ENCODE data around the gene ATP9B.
"Not testable (repeated sequence)": the region's sequence is repeated elsewhere in the genome, so short reads cannot be mapped to it uniquely, and the experiment has no call there.

Gene ATP9B

GRCh38 chr18:79070486-79070885 lies 1.3 kb downstream of the ATP9B start:
- in situ Hi-C loops (cut with HindIII; ENCODE audit: low sequenced_read_pairs), result no loop called here

- in situ Hi-C loops (cut with HindIII; ENCODE audit: low sequenced_read_pairs), result no loop called here
These were observed 1.8 kb downstream of the ATP9B start for GRCh38 chr18:79071037-79071436.

DNA sequence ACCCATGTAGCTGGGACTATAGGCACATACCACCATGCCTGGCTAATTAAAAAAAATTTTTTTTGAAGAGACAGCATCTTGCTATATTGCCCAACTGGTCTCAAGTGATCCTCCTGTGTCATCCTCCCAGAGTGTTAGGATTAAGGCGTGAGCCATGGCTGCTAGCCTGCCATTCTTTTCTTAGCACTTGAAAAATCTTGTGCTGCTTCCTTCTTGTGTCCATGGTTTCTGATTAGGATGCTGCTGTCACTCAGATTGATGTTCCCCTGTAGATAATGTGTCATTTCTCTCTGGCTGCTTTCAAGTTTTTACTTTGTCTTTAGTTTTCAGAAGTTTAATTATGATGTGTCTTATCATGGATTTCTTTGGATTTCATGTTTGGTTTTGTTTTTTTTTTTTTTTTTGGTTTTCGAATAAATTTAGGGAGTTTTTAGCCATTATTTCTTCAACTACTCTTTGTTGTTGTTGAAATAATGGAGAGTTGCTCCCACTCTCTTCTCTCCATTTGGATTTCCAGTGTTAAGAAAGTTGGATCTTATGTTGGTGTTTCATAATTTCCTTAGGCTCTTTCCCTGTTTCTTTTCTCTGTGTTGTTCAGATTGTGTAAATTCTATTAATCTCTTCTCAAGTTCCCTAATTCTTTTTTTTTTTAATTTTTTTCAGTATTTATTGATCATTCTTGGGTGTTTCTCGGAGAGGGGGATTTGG lies 2.5 kb downstream of the ATP9B start:
- in situ Hi-C loops (cut with HindIII; ENCODE audit: low sequenced_read_pairs), result no loop called here

GRCh38 chr18:79072655-79073054 lies 3.5 kb downstream of the ATP9B start:
- in situ Hi-C loops (cut with HindIII; ENCODE audit: low sequenced_read_pairs), result not testable (repeated sequence)

DNA sequence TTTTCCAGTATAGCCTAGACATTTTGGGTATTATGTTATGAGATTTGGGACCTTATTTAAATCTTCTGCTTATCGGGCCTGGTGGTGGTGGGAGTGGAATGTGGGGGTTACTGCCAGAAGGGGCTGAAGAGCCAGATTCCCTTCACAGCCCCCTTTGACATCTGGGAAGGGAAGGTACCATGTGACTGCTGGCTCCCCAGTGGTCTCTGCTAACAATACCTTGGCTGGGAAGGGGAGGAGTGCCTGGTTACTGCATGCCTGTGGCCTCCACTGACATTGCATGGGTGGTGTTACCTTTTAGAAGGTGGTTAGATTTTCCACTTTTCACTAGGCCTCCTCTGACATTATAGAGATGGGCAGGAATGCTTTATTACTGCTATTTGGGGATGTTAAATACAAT lies 8.0 kb downstream of the ATP9B start:
- in situ Hi-C loops (cut with HindIII; ENCODE audit: low sequenced_read_pairs), result no loop called here

- in situ Hi-C loops (cut with HindIII; ENCODE audit: low sequenced_read_pairs), result not testable (repeated sequence)
These were observed 9.6 kb downstream of the ATP9B start for GRCh38 chr18:79078791-79079190.

- in situ Hi-C loops (cut with HindIII; ENCODE audit: low sequenced_read_pairs), result no loop called here
These were observed 23.7 kb downstream of the ATP9B start for GRCh38 chr18:79092874-79093273.

- in situ Hi-C loops (cut with HindIII; ENCODE audit: low sequenced_read_pairs), result no loop called here
These were observed 24.8 kb downstream of the ATP9B start for GRCh38 chr18:79093986-79094385.

DNA sequence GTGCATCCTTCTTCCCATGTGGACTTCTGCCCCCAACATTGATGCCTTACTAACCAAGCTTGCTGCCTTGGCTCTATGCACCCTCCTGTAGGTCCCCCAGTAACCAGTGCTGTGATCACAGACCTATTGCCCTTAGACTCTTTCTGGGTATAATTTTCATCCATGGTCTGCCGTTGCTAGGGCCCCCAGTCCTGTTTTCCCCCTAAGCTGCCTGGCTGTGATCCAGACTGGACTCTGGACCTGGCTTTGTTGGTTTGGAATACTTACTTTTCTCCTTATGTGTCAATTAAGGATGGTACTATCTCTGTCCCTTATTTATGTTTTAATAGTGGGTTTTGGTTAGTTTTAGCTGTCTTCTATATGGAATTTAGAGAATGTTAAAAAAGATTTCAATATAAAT lies 26.0 kb downstream of the ATP9B start:
- in situ Hi-C loops (cut with HindIII; ENCODE audit: low sequenced_read_pairs), result no loop called here

- in situ Hi-C loops (cut with HindIII; ENCODE audit: low sequenced_read_pairs), result no loop called here
These were observed 31.8 kb downstream of the ATP9B start for GRCh38 chr18:79100944-79101343.

DNA sequence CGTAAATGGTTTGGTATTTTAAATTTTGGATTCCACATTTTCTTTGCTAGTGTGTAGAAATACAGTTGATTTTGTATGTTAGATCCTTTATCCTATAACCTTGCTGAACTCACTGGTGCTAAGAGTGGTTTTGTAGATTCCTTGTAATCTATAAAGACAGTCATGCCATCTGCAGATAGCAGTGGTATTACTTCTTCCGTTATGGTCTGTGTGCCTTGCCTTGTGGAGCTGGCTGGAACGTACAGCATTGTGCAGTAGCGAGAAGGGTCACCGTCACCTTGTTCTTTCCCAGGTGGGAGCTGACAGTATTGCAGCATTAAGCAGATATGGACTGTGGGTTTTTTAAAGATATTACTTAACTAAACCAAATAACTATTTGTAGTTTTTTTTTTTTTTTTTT lies 33.7 kb downstream of the ATP9B start:
- in situ Hi-C loops (cut with HindIII; ENCODE audit: low sequenced_read_pairs), result no loop called here

- in situ Hi-C loops (cut with HindIII; ENCODE audit: low sequenced_read_pairs), result no loop called here
These were observed 34.9 kb downstream of the ATP9B start for GRCh38 chr18:79104137-79104536.

DNA sequence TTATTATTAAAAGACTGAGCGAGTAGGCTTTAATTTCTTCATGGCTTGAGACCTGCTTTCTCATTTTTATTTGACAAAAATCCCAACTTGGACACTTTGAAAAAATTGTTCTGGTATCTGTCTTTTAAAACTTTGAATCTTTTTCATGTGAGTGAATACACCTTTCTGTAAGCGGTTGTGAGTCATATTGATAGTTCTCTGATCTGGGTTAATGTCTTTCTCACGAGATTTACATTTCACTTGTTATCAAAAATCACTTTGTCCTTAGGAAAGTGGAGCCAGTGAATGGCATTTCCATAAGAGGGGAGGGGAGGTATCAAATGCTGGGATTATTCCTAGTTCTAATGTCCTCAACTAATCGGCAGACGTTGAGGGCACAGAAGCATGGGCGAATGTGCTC lies 36.3 kb downstream of the ATP9B start:
- in situ Hi-C loops (cut with HindIII; ENCODE audit: low sequenced_read_pairs), result no loop called here

GRCh38 chr18:79106084-79106483 lies 36.9 kb downstream of the ATP9B start:
- in situ Hi-C loops (cut with HindIII; ENCODE audit: low sequenced_read_pairs), result no loop called here

DNA sequence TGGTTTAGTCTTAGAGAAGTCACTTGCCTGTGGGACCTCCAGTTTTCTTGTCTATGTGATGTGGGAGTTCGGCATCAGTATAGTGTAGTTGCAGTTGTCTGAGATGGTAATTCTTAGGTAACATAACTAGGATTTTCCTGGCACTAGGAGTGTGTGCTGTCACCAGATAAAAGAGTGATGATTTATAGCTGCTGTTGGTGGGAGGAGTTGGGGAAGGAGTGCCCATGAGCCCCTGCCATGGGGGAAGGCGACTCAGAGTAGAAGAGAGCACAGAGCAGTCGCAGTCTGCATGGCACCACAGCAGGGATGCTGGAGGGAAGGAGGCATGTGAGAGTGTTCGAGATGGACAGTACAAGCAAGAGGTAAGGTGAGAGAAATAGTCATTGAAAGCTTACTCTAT lies 38.7 kb downstream of the ATP9B start:
- in situ Hi-C loops (cut with HindIII; ENCODE audit: low sequenced_read_pairs), result no loop called here

DNA sequence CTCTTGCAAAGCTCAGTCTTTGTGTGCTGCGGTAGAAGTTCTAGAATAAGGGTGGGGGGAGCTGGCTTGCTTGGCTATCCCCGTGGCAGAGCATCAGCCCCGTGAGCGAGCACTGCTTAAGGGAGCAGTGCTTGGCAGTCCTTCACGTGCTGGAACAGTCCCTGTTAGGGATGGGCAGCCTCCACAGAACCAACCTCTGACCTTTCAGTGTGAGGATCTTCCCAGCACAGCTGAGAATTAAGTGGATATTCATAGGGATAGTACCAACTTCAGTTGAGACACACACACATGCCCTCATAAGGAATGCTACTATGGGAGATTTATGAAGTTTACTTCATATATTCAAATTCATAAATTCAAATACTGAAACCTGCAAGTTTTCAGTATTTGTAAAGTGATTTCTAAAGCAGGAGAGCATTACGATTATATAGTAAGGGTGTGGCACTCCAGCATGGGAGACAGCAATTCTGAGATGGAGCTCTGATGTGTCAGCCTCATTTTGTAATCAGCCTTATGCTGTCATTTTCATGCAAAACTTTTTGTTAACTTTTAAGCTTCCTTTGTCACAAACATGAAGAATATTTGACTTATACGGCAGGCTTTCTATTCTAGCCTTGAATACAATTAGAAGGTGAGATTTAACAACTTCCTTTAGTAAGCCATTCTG lies 39.5 kb downstream of the ATP9B start:
- in situ Hi-C loops (cut with HindIII; ENCODE audit: low sequenced_read_pairs), result no loop called here

DNA sequence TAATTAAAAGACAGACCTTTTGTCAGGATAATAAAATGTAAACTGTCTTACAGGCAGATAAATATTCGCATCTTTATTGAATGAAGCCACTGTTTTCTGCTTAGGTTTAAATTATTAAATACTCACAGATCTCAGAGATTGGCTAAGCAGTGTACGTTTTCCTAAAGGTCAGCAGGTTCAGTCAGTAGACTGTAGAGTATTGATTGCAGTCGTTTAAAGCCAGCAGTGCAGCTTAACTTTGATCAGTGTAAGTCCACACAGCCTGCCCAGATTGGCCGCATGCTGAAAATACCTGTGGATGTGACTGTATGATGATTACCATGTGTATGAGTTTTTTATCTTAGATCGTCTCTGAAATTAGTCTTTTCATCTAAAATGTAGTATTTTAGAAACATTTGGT lies 42.3 kb downstream of the ATP9B start:
- in situ Hi-C loops (cut with HindIII; ENCODE audit: low sequenced_read_pairs), result no loop called here

GRCh38 chr18:79117385-79117784 lies 48.2 kb downstream of the ATP9B start:
- in situ Hi-C loops (cut with HindIII; ENCODE audit: low sequenced_read_pairs), result no loop called here

- in situ Hi-C loops (cut with HindIII; ENCODE audit: low sequenced_read_pairs), result no loop called here
These were observed 48.6 kb downstream of the ATP9B start for GRCh38 chr18:79117788-79118187.

GRCh38 chr18:79118797-79119196 lies 49.6 kb downstream of the ATP9B start:
- in situ Hi-C loops (cut with HindIII; ENCODE audit: low sequenced_read_pairs), result no loop called here

DNA sequence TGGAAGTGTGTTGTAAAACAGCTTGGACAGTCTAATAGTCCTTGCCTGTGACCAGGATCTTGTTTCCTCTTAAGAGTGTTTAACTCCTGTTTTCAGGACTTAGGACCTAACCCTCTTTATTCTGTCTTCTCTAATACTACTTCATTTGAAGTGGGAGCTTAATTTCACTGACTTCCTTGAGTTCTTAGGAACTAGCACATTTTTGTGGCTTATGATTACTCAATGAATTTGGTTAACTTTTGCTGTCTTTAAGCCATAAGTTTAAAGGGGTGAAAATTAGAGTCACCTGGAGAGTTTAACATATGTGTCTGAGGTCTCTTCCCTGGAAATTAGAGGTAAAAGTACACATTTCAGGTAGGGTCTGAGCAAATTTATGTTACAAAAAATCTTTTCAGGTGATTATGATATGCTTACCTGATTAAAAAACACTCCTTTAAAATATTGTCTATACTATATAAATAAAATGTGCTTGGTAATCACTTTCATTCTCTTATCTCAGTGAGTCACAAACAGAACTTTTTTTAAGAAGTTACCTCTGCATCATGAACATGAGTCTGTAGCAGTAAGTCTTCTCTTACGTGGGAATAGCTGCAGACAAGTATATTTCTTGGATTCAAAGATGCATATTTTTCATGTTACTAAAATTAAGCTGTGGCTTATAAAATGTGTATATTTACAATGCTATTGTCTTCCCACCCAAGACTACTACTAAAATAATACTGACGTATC lies 52.7 kb downstream of the ATP9B start:
- in situ Hi-C loops (cut with HindIII; ENCODE audit: low sequenced_read_pairs), result no loop called here

DNA sequence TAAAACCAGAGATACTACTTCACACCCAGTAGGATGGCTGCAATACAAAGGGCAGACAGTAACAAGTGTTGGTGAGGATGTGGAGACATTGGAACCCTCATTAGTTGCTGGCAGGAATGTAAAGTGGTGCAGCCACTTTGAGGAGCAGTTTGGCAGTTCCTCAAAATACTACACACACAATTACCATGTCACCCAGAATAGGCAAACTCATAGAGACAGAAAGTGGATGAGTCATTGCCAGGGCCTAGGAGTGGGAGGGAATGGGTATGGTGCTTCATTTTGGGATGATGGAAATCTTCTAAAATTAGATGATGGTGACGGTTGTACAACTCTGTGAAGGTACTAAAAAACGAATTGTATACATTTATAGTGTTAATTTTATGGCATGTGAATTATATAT lies 54.8 kb downstream of the ATP9B start:
- in situ Hi-C loops (cut with HindIII; ENCODE audit: low sequenced_read_pairs), result no loop called here
